Thymus (tissue), 11 donors: ENCODE results near the gene MBNL1. TPM values are rescaled to one million over a fixed set of nuclear protein-coding genes. Genes with fewer than 3 reads are reported as not detected.

Source experiments
- DNase-seq, 9 donors: peaks; one replicate each; pipeline ENCODE4 v3.0.0-alpha.2; 2013; ENCODE audit warnings: low spot score in 9 of 9, low read depth in 6 of 9, missing footprints in 1 of 9
- H3K27ac ChIP-seq, 2 donors: one replicate each; pipeline ENCODE4 v1.5.1; 2013; ENCODE audit warnings: control low read depth in 1 of 2, low read depth in 1 of 2, low read length in 1 of 2, mild to moderate bottlenecking in 1 of 2, moderate library complexity in 1 of 2
- H3K27me3 ChIP-seq, 2 donors: one replicate each; pipeline ENCODE4 v1.5.1; 2013; ENCODE audit warnings: low read length in 1 of 2; ENCODE audit not compliant: control insufficient read depth in 2 of 2, insufficient read depth in 1 of 2
- H3K36me3 ChIP-seq, 2 donors: one replicate each; pipeline ENCODE4 v1.5.1; 2013; ENCODE audit warnings: low read length in 1 of 2, mild to moderate bottlenecking in 1 of 2, moderate library complexity in 1 of 2; ENCODE audit not compliant: control insufficient read depth in 2 of 2, insufficient read depth in 2 of 2
- H3K4me1 ChIP-seq, 2 donors: one replicate each; pipeline ENCODE4 v1.5.1; 2013; ENCODE audit warnings: low read length in 2 of 2; ENCODE audit not compliant: control insufficient read depth in 2 of 2, insufficient read depth in 2 of 2
- H3K4me3 ChIP-seq, 2 donors: one replicate each; pipeline ENCODE4 v1.5.1; 2013; ENCODE audit warnings: low read length in 2 of 2, control low read depth in 1 of 2, mild to moderate bottlenecking in 1 of 2
- H3K9me3 ChIP-seq, 2 donors: one replicate each; pipeline ENCODE4 v1.5.1; 2013; ENCODE audit warnings: low read length in 1 of 2, mild to moderate bottlenecking in 1 of 2; ENCODE audit not compliant: control insufficient read depth in 2 of 2, insufficient read depth in 1 of 2
- WGBS: extraction: QIAGEN DNeasy Blood & Tissue Kit; methylation state at CpG from one replicate; pipeline ENCODE4 v1.1.7; 2013; 5-methylcytosine and 5-hydroxymethylcytosine counted together
- polyA plus RNA-seq: library from polyadenylated mRNA; stranded (reverse); fragments of 200-250 nt; gene quantifications from one replicate; pipeline ENCODE4 v1.2.3, GENCODE V29; 2013
- total RNA-seq: library from RNA; stranded (reverse); fragments of 120-200 nt; gene quantifications from one replicate; pipeline ENCODE4 v1.2.4, GENCODE V29; 2013
- donor health status: healthy.

Gene MBNL1
- total and polyA plus RNA-seq, 2 donors = 89.0 to 178 TPM

DNA sequence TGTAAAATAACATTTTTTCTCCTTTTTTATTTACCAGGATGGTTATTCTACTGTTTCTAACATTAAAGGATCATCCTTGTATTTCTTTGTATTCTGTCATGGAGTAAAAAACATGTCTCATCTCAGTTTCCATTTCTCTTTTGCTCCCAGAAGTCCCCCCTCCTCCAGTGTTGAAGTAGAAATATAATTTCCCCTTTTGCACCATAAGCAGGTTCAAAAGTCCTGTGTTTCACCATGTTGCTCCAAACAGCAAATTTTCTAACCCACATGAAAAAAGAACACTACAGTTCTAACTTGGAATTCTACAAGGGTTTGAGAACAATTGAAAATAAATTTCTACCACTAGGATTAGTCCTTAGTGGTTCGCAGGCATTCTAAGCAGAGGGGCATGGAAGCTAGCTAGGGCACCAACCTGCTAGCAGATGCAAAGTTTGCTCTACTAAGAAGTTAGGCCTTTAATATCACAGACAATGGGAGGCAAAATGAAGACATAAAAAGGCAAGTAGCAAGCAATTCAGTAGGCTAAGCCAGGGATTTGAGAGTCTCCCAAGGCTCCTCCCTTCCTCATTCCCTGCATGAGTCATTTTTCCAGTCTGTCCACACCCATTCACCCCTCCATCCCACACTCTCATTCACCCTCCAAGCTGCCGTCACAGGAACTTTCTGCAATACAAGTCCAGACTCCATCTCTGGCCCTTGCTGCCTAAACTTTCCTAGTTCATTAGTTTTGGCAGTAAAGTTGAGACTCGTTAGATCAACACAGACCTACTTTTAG is 2.3 kb upstream of the MBNL1 start:
- no peaks in the 10 kb centered on the region for H3K36me3 ChIP-seq
- no peak for DNase-seq
- peak overlapping the region; percentile 18 to 57 for H3K27ac ChIP-seq
- H3K4me3 ChIP-seq = no peak overlapping the region
- peaks cover 10 to 23% of the 10 kb centered on the region in 2 donors for H3K4me1 ChIP-seq
- H3K27me3 ChIP-seq = no peaks in the 10 kb centered on the region
- H3K9me3 ChIP-seq = no peaks in the 10 kb centered on the region
- WGBS = 79% methylated on average over 3 of the region's 3 CpGs

DNA sequence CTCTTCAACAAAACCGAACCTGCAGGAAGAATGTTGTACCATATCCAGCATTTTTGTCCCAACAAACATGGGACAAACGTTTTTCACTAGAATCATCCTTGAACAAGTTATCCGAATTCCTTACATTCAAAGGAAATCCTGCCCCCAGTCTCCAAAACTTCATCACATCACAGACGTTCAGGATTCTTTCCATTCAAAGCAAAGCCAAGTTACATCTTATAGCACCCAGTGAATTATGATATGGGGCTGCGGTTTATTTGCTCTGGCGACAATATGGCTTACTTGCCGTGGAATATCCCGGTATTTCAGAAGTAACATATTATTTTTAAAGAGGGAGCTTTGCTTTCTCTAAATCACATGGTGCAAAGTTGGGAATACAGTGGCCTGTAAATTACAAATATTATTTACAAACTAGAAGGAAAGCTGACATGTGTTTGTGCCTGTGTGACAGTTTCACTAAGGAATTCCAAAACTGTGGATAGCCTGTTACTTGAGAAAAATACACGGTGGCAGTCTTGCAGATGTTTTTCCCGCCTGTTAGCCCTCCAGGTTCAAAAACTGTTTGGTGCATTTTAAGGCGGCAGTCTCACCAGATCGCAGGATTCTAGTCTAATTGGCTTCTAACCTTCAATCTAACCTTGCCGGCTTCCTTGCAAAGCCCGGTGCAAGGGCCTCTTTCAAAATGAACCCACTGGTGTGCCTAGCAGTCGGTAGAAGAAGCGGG is 736 bp upstream of the MBNL1 start:
- Histone ChIP-seq H3K4me3 (peak overlapping the region; percentile 96 to 98), H3K9me3 (no peaks in the 10 kb centered on the region), H3K4me1 (peaks cover 10 to 25% of the 10 kb centered on the region in 2 donors), H3K36me3 (no peaks in the 10 kb centered on the region), H3K27ac (peak overlapping the region; percentile 96 to 100), H3K27me3 (no peaks in the 10 kb centered on the region)
- WGBS = 6% methylated on average over 16 of the region's 16 CpGs
- DNase-seq = peak in 1 of 9 donors; percentile 45

DNA sequence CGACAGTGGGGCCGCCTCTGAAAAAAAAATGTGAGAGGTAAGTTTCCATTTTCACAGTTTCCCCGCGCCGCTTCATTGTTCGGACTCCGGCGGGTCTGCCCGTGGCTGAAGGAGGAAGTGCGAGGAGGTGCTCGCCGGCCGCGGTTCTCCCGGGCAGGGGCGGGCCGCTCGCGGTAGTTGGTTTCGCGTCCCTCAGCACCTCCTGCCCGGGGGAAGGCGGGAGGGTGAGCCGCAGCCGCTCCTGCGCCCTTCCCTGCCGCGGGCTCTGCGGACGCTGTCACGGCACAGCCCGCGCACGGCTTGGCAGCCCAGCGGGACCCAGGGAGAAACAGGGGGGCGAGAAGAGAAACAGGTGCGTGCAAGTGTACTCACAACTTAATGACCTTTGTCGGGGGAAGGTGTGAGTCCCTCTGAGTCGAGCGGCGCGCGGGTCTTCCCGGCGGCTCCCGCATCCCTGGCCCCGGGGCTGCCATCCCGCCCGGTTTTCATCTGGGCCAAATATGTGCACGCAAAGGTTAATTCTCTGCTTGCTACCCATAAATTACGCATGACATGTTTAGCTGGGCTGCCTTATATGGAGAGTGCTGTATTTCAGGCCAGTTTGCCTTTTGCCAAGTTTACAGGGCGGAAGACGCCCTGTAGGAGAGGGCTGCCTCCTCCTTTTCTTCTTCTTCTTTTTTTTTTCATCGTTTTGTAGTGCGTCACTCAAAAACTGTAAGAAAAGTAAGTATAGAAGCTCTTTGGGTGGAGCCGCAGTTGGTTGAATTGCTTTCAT is 514 bp downstream of the MBNL1 start:
- DNase-seq = peak in 6 of 9 donors; percentile 39 to 77 (median 64)
- Histone ChIP-seq H3K4me1 (peaks cover 10 to 25% of the 10 kb centered on the region in 2 donors), H3K4me3 (peak overlapping the region; percentile 96 to 98), H3K36me3 (no peaks in the 10 kb centered on the region), H3K27me3 (no peaks in the 10 kb centered on the region), H3K9me3 (no peaks in the 10 kb centered on the region), H3K27ac (peak overlapping the region; percentile 96 to 100)
- WGBS = under 1% methylated on average over 56 of the region's 56 CpGs

DNA sequence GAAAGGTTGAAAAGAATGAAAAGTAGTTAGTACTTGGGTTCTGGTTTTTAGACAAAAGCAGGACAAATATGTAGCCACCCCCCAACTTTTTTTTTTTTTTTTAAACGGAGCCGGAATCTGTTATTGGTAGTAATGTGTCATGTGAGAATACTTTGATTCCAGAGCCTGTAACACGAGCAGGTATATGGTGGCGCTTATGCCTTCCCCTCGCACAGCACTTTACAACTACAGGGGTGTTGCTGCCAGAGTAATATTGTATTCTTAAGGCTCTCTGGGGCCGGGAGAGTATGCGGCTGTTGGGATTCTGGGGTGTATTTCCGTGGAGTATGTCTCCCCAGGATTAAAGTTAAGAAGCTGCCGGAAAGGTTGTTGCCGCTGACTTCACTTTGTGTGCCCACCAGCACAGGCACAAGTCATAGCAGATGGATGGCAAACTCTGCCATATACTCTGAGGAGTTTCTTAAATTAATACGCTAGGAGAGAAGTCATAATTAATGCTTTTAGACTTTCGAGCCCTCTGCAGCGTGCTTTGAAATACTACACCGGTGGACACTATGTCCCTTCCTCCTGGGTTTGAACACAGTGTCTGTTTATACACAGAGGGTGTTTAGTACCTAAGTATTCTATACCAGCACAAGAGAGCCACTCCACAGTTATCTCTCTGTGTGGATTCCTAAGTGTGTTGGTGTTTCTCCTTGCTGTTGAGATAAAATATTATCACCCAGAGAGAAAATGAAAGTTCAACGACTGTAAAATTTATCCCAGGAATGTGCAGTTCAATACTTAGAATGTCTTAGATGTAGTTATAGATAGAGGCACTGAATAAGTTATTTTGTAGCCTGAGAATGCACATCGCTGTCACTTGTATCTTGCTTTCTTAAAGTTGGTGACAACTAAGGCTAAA is 1.4 kb downstream of the MBNL1 start:
- Histone ChIP-seq H3K4me3 (peak overlapping the region; percentile 96 to 98), H3K9me3 (no peaks in the 10 kb centered on the region), H3K27ac (peak overlapping the region; percentile 96 to 100), H3K4me1 (peaks cover 11 to 26% of the 10 kb centered on the region in 2 donors), H3K36me3 (no peaks in the 10 kb centered on the region), H3K27me3 (no peaks in the 10 kb centered on the region)
- WGBS = under 1% methylated on average over 16 of the region's 16 CpGs
- DNase-seq = peak; percentile 54 to 89 (median 70)

DNA sequence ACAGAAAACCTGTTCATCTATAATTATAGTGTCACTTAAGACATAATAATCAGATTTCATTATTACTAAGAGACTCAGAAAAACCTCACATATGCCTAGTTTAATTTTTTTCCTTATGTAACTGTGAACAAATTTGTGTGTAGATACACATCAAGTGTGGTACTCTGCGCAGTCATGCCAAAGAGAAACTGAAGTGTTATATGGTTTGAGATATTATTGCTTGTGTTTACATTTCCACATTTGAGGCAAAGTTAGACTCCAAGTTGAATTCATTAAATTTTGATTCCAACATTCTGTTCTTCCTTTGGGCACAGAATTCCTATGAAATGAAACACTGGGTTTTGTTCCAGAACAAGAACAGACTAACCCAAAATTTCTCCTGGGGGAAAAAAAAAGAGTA is 2.2 kb downstream of the MBNL1 start:
- no peaks in the 10 kb centered on the region for H3K27me3 ChIP-seq
- H3K4me1 ChIP-seq = peaks cover 15 to 31% of the 10 kb centered on the region in 2 donors
- H3K9me3 ChIP-seq = no peaks in the 10 kb centered on the region
- H3K36me3 ChIP-seq = no peaks in the 10 kb centered on the region
- peak overlapping the region; percentile 96 to 98 for H3K4me3 ChIP-seq
- peak in 1 of 9 donors; percentile 55 for DNase-seq
- no peak overlapping the region for H3K27ac ChIP-seq
- 6% methylated on average over 1 of the region's 1 CpG for WGBS

DNA sequence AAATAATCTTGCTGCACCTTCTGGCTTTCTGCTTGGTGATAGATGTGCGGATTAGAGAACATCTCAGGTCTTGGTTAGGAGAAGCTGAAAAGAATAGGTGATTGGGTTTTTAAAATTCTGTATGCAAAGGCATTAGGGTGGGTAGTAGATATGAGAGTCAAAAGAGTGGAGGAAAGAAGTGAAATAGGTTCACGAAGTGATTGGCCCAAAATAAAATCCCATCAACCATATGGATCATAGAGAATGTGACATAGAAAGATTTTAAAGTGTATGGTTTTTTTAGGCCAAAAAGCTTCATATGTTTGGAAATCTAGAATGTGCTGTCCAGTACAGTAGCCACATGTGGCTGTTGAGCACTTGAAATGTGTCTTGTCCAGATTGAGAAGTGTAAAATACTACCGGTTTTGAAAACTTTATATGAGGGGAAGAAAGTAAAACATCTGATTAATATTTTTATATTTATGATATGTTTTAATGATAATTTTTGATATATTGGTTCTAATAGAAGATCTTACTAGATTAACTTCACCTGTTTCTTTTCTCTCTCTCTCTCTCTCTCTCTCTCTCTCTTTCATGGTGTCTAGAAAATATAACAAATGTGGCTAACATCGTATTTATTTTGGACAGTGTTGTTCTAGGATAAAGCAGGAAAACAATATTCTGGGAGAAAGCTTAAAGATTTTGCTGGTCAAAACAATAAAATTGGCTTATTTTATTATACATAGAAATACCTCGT is 2.9 kb downstream of the MBNL1 start:
- DNase-seq = no peak
- no peak overlapping the region for H3K27ac ChIP-seq
- no peaks in the 10 kb centered on the region for H3K27me3 ChIP-seq
- peak overlapping the region; percentile 96 to 98 for H3K4me3 ChIP-seq
- 9% methylated on average over 5 of the region's 5 CpGs for WGBS
- no peaks in the 10 kb centered on the region for H3K36me3 ChIP-seq
- no peaks in the 10 kb centered on the region for H3K9me3 ChIP-seq
- peaks cover 18 to 25% of the 10 kb centered on the region in 2 donors for H3K4me1 ChIP-seq

DNA sequence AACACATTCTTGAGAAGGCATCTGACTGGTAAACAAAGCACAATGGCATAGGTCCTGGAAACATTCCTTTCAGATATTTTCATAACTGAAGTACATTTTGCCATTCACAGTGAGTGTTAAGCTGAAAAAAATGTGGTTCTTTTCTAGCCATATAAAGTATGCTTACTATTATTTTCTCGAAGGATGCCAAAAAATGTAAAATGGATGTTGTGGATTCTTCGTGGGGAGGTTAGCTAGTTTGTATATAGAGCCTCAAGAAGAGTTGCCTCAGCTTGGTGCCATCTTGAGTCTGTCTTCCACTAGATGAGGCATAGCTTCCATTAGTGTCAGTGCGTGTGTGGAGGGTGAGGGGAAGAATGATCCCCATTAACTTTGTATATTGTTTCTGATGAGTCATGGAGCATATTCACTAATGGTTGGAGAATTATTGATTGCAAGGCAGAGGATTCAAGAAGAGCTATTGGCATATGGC is 4.1 kb downstream of the MBNL1 start:
- Histone ChIP-seq H3K36me3 (no peaks in the 10 kb centered on the region), H3K27me3 (no peaks in the 10 kb centered on the region), H3K4me3 (no peak overlapping the region), H3K27ac (no peak overlapping the region), H3K9me3 (no peaks in the 10 kb centered on the region), H3K4me1 (peaks cover 9 to 14% of the 10 kb centered on the region in 2 donors)
- 8% methylated on average over 3 of the region's 3 CpGs for WGBS
- no peak for DNase-seq

DNA sequence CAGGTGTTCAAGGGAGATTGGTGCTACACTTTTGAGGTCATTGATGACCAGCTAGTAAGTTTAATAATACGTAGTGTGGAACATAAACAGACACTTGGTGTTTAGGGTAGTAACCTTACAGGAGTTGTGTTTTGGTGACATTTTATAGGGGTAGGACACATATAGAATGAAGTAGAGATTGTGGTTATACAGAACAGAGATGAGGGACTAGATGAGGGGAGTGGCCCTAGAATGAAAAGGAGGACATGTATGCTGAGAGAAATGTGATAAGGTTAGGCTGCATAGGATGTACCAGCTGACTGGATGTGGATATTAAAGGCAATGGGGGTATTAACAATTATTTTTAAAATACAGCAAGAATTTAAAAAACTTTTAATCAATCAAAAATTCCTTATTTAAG is 8.0 kb downstream of the MBNL1 start:
- no peak for DNase-seq
- peaks cover 16 to 19% of the 10 kb centered on the region in 2 donors for H3K4me1 ChIP-seq
- WGBS = 90% methylated on average over 1 of the region's 1 CpG
- H3K27me3 ChIP-seq = no peaks in the 10 kb centered on the region
- H3K4me3 ChIP-seq = no peak overlapping the region
- H3K36me3 ChIP-seq = no peaks in the 10 kb centered on the region
- H3K9me3 ChIP-seq = no peaks in the 10 kb centered on the region
- H3K27ac ChIP-seq = peak overlapping the region in 1 of 2 donors; percentile 25
